ENCODE measurements around the gene HIVEP2. TPM values are rescaled to one million over a fixed set of nuclear protein-coding genes. Genes with fewer than 3 reads are reported as not detected.
"Not testable (repeated sequence)": the region's sequence is repeated elsewhere in the genome, so short reads cannot be mapped to it uniquely, and the experiment has no call there.

HIVEP2 gene, protein sequence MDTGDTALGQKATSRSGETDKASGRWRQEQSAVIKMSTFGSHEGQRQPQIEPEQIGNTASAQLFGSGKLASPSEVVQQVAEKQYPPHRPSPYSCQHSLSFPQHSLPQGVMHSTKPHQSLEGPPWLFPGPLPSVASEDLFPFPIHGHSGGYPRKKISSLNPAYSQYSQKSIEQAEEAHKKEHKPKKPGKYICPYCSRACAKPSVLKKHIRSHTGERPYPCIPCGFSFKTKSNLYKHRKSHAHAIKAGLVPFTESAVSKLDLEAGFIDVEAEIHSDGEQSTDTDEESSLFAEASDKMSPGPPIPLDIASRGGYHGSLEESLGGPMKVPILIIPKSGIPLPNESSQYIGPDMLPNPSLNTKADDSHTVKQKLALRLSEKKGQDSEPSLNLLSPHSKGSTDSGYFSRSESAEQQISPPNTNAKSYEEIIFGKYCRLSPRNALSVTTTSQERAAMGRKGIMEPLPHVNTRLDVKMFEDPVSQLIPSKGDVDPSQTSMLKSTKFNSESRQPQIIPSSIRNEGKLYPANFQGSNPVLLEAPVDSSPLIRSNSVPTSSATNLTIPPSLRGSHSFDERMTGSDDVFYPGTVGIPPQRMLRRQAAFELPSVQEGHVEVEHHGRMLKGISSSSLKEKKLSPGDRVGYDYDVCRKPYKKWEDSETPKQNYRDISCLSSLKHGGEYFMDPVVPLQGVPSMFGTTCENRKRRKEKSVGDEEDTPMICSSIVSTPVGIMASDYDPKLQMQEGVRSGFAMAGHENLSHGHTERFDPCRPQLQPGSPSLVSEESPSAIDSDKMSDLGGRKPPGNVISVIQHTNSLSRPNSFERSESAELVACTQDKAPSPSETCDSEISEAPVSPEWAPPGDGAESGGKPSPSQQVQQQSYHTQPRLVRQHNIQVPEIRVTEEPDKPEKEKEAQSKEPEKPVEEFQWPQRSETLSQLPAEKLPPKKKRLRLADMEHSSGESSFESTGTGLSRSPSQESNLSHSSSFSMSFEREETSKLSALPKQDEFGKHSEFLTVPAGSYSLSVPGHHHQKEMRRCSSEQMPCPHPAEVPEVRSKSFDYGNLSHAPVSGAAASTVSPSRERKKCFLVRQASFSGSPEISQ (N-terminal part only)
- 3.5 TPM for polyA plus RNA-seq (2012; ENCODE audit: low read depth, missing spikeins)

DNA sequence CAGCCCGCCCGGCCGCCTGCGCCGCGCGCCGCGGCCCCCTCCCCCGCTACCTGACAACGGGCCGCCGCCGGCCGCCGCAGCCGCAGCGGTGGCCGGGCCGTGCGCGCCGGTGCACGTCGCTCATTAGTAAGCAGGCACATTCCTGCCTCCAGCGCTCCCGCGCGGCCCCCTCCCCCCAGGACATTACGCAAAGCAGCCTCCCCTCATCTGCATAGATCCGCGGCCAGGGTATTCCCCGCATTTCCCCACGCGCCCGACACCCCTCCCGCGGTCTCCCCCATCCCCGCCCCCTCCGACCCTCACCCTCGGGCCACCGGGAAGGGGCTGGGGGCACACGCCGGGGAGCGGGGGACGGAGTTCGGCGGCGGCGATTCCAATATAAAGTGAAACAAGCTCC lies at the start of gene HIVEP2:
HIVEP2 (minus strand) TSS at position 128 of the 397 bp plus-strand sequence. CDS start 170,438 bp downstream, outside the sequence.
- DNase-seq (ENCODE audit: insufficient read length, low spot score) (peak; percentile 26), FAIRE-seq (no peak)
- TF ChIP-seq PAX5 (IDR thresholded peaks at IDR 0.05; ENCODE audit: insufficient read depth, low read length, severe bottlenecking) (peak; percentile 20), TAF1 (IDR thresholded peaks at IDR 0.05; ENCODE audit: low read depth, low read length) (peak; percentile 53), POLR2AphosphoS5 (IDR thresholded peaks at IDR 0.05; ENCODE audit: low read depth, low read length) (no peak), SPI1 (IDR thresholded peaks at IDR 0.05; ENCODE audit: low read depth, low read length) (no peak), POU2F2 (IDR thresholded peaks at IDR 0.05; ENCODE audit: low read depth, low read length) (peak; percentile 90), POLR2A (IDR thresholded peaks at IDR 0.05; ENCODE audit: low read depth, low read length) (no peak)

- TF ChIP-seq TAF1 (IDR thresholded peaks at IDR 0.05; ENCODE audit: low read depth, low read length) (no peak), SPI1 (IDR thresholded peaks at IDR 0.05; ENCODE audit: low read depth, low read length) (no peak)
- DNase-seq (ENCODE audit: insufficient read length, low spot score) (no peak), FAIRE-seq (no peak)
Observed at GRCh38 chr6:142993977-142994376, 49.0 kb upstream of the HIVEP2 start.

DNA sequence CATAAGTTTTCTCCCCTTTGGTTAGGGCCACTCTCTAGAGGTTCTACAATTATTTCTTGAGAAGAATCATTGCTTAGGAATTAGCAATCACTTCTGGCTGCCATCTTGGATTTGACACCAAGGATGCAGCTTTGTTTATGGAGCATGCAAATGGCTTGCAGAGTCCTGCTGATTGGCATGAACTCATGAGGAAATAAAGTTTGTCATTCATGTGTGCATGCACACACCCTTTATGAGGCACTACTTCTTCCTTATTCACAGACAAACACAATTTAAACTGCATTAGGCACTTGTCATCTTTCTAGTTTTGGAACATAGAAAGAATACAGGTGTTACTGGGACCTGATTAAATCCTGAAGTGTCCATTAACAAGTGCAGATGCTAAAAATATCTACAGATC lies 42.5 kb upstream of the HIVEP2 start:
- no peak for FAIRE-seq
- TF ChIP-seq TAF1 (IDR thresholded peaks at IDR 0.05; ENCODE audit: low read depth, low read length) = no peak
- TF ChIP-seq SPI1 (IDR thresholded peaks at IDR 0.05; ENCODE audit: low read depth, low read length) = no peak
- no peak for TF ChIP-seq POU2F2 (IDR thresholded peaks at IDR 0.05; ENCODE audit: low read depth, low read length)
- no peak for TF ChIP-seq PAX5 (IDR thresholded peaks at IDR 0.05; ENCODE audit: insufficient read depth, low read length, severe bottlenecking)
- TF ChIP-seq POLR2A (IDR thresholded peaks at IDR 0.05; ENCODE audit: low read depth, low read length) = no peak
- TF ChIP-seq POLR2AphosphoS5 (IDR thresholded peaks at IDR 0.05; ENCODE audit: low read depth, low read length) = no peak
- DNase-seq (ENCODE audit: insufficient read length, low spot score) = no peak

DNA sequence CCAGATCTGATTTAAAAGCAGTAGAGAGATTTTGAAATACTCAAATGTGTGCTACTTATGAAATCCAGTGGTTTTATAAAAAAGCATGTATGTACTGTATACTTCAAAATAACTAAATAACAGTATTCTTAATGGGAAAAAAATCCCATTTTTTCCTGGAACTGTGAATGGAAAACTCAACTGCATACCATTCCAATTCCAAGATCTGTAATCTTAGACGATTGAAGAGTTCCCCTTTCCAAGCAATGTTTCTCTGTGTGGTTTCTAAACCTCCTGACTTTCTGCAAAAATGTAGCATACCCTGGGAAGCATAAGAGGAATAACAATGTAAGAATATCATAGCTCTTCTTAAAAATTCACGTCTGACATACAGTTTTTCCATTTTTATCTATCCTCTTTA lies 40.3 kb upstream of the HIVEP2 start:
- DNase-seq (ENCODE audit: insufficient read length, low spot score) (no peak), FAIRE-seq (no peak)
- TF ChIP-seq SPI1 (IDR thresholded peaks at IDR 0.05; ENCODE audit: low read depth, low read length) (no peak), PAX5 (IDR thresholded peaks at IDR 0.05; ENCODE audit: insufficient read depth, low read length, severe bottlenecking) (no peak), POLR2AphosphoS5 (IDR thresholded peaks at IDR 0.05; ENCODE audit: low read depth, low read length) (no peak), TAF1 (IDR thresholded peaks at IDR 0.05; ENCODE audit: low read depth, low read length) (no peak), POU2F2 (IDR thresholded peaks at IDR 0.05; ENCODE audit: low read depth, low read length) (no peak), POLR2A (IDR thresholded peaks at IDR 0.05; ENCODE audit: low read depth, low read length) (no peak)

- DNase-seq (ENCODE audit: insufficient read length, low spot score) = no peak
- no peak for FAIRE-seq
- TF ChIP-seq PAX5 (IDR thresholded peaks at IDR 0.05; ENCODE audit: insufficient read depth, low read length, severe bottlenecking) = no peak
- TF ChIP-seq POLR2A (IDR thresholded peaks at IDR 0.05; ENCODE audit: low read depth, low read length) = no peak
Observed at GRCh38 chr6:142984386-142984785, 39.4 kb upstream of the HIVEP2 start.

GRCh38 chr6:142975365-142975764 lies 30.4 kb upstream of the HIVEP2 start:
- no peak for DNase-seq (ENCODE audit: insufficient read length, low spot score)
- FAIRE-seq = no peak
- TF ChIP-seq SPI1 (IDR thresholded peaks at IDR 0.05; ENCODE audit: low read depth, low read length) (no peak), POLR2A (IDR thresholded peaks at IDR 0.05; ENCODE audit: low read depth, low read length) (no peak), PAX5 (IDR thresholded peaks at IDR 0.05; ENCODE audit: insufficient read depth, low read length, severe bottlenecking) (no peak), POU2F2 (IDR thresholded peaks at IDR 0.05; ENCODE audit: low read depth, low read length) (no peak), TAF1 (IDR thresholded peaks at IDR 0.05; ENCODE audit: low read depth, low read length) (no peak), POLR2AphosphoS5 (IDR thresholded peaks at IDR 0.05; ENCODE audit: low read depth, low read length) (no peak)

DNA sequence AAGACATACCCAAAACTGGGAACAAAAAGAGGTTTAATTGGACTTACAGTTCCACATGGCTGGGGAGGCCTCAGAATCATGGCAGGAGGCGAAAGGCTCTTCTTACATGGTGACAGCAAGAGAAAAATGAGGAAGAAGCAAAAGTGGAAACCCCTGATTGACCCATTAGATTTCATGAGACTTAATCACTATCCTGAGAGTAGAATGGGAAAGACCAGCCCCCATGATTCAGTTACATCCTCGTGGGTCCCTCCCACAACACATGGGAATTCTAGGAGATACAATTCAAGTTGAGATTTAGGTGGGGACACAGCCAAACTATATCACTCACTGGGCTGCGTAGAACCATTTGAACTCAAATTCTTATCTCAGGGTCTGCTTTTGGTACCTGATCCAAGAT lies 26.0 kb upstream of the HIVEP2 start:
- not testable (repeated sequence) for FAIRE-seq; DNase-seq (ENCODE audit: insufficient read length, low spot score)

DNA sequence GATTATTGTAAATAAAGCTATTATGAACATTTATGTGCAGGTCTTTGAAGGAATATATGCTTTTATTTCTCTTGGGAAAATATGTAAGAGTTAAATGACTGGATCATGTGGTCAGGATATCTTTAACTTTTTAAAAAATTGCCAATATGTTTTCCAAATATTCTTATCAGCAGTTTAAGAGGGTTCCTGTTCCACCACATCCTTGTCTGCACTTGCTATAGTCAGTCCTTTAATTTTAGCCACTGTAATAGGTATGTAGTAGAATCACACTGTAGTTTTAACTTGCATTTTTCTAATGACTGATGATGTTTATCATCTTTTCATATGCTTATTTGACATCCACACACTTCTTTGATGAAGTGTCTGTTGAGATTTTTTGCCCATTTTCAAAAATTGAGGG lies 23.6 kb upstream of the HIVEP2 start:
- TF ChIP-seq SPI1 (IDR thresholded peaks at IDR 0.05; ENCODE audit: low read depth, low read length) (no peak), POLR2AphosphoS5 (IDR thresholded peaks at IDR 0.05; ENCODE audit: low read depth, low read length) (no peak), TAF1 (IDR thresholded peaks at IDR 0.05; ENCODE audit: low read depth, low read length) (no peak), POU2F2 (IDR thresholded peaks at IDR 0.05; ENCODE audit: low read depth, low read length) (no peak)
- DNase-seq (ENCODE audit: insufficient read length, low spot score) (no peak), FAIRE-seq (no peak)

- no peak for DNase-seq (ENCODE audit: insufficient read length, low spot score)
- FAIRE-seq = no peak
- TF ChIP-seq SPI1 (IDR thresholded peaks at IDR 0.05; ENCODE audit: low read depth, low read length) (no peak), TAF1 (IDR thresholded peaks at IDR 0.05; ENCODE audit: low read depth, low read length) (no peak), PAX5 (IDR thresholded peaks at IDR 0.05; ENCODE audit: insufficient read depth, low read length, severe bottlenecking) (no peak), POLR2AphosphoS5 (IDR thresholded peaks at IDR 0.05; ENCODE audit: low read depth, low read length) (no peak), POU2F2 (IDR thresholded peaks at IDR 0.05; ENCODE audit: low read depth, low read length) (no peak), POLR2A (IDR thresholded peaks at IDR 0.05; ENCODE audit: low read depth, low read length) (no peak)
Observed at GRCh38 chr6:142966294-142966693, 21.3 kb upstream of the HIVEP2 start.

Measured in GM12891 (cell line).